Pancreas (tissue), 10 donors: ENCODE results near the gene SLC25A34. TPM values are rescaled to one million over a fixed set of nuclear protein-coding genes. Genes with fewer than 3 reads are reported as not detected.

Experiments
- ATAC-seq, 4 donors: fragments of 200-7000 bp; cut with Tn5 transposase; one replicate each; pipeline versions ENCODE4 v1.8.0 to v1.9.1; 2020; ENCODE audit warnings: mild to moderate bottlenecking in 4 of 4, moderate library complexity in 4 of 4
- DNase-seq, 6 donors: peaks; one replicate each; pipeline ENCODE4 v3.0.0-alpha.2; 2020
- FAIRE-seq: peaks from 2 replicates; lab custom pipeline; 2012; peaks lifted over from hg19 to GRCh38; lab: Jason Lieb, UNC
- H3K27ac ChIP-seq, 4 donors: fragments of 200-600 bp; sonication (generic); 1 replicate in 3 of 4; 2 replicates in 1 of 4; pipeline versions ENCODE4 v1.5.0 to v1.8.0; 2020
- H3K27me3 ChIP-seq, 4 donors: fragments of 200-600 bp; one replicate each; pipeline ENCODE4 v1.8.0; 2021
- H3K36me3 ChIP-seq, 3 donors: fragments of 200-600 bp; sonication (generic) in 1 of 3; one replicate each; pipeline versions ENCODE4 v1.5.0 to v1.8.0; 2020 to 2021
- H3K4me1 ChIP-seq, 3 donors: fragments of 200-600 bp; one replicate each; pipeline ENCODE4 v1.8.0; 2021
- H3K4me3 ChIP-seq, 4 donors: fragments of 200-600 bp; sonication (generic) in 2 of 4; one replicate each; pipeline versions ENCODE4 v1.5.0 to v1.8.0; 2020 to 2021
- H3K9me3 ChIP-seq, 4 donors: fragments of 200-600 bp; one replicate each; pipeline ENCODE4 v1.8.0; 2021
- WGBS, 2 donors: extraction: QIAGEN DNeasy Blood & Tissue Kit; methylation state at CpG; one replicate each; pipeline ENCODE4 v1.1.7; 2013; 5-methylcytosine and 5-hydroxymethylcytosine counted together
- intact Hi-C, 3 donors: fragments of 100-400 bp; cut with DNase I; formaldehyde crosslinking; loops; one replicate each; pipeline versions ENCODE4 v1.11.1 to v1.14.2; 2022
- polyA plus RNA-seq, 2 donors: library from polyadenylated mRNA; stranded (reverse); fragments of 200-250 nt; gene quantifications; one replicate each; pipeline ENCODE4 v1.2.3, GENCODE V29; 2013
- total RNA-seq, 6 donors: library from RNA; stranded (reverse); fragmentation: NEBNext Ultra II Directional in 4 of 6; extraction: Animal tissue kit (Norgen Biotek cat#: 25700) in 4 of 6; gene quantifications; one replicate each; pipeline versions ENCODE4 v1.2.1 to v1.2.4, GENCODE V29; 2021 to 2023
- TF ChIP-seq, protein P1 (sequence below), 4 donors: fragments of 200-600 bp; sonication (generic) in 3 of 4; IDR thresholded peaks; one replicate each; pipeline versions ENCODE4 v1.5.0 to v1.8.0; 2021; ENCODE audit warnings: antibody characterized with exemption in 4 of 4
- donor health status: healthy with polysubstance abuse.
- donor health status: DM: no; HTN: no; CAD: no; lungs with moderate emphysema.
- donor health status: DM: no; HTN: no; CAD: no.
- donor health status: control.
- donor health status: control.
- donor health status: Bipolar disorder and iron deficiency.
- donor health status: DM: yes; HTN: yes; CAD: no.
- donor health status: DM: no; HTN: no; CAD: no.
- donor health status: DM: no; HTN: no; CAD: no.
- donor health status: DM: yes; HTN: yes; CAD: no.

Gene SLC25A34
- total and polyA plus RNA-seq, 8 donors, result 0.57 to 6.9 (median 1.9) TPM

DNA sequence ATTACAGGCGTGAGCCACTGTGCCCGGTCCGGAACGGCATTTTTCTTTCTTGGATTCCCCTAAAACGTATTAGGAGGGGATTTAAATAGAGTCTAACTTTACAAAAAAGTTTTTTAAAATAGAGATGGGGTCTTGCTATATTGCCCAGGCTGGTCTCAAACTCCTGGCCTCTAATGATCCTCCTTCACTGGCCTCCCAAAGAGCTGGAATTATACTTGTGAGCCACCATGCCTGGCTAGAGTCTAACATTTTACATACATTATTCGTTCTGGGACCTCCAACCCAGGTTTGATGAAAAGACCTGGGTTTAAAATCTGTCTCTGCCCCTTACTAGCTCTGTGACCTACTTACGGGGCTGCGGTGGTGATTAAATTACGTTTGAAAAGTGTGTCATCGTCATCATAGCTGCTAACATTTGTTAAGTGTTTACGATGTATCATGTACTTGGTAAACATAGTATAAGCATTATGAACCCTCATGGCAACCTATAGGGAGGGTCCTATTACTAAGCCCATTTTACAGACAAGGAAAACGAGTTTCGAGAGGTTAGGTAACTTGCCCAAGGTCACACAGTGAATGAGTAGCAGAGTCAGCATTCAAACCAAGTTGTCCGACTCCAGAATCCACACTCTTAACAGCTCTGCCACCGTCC is 27.4 kb upstream of the SLC25A34 start:
- Histone ChIP-seq H3K36me3 (no peaks in the 10 kb centered on the region), H3K27me3 (no peaks in the 10 kb centered on the region), H3K9me3 (no peaks in the 10 kb centered on the region), H3K4me3 (no peak overlapping the region), H3K4me1 (peaks cover 0 to 8% (median 6%) of the 10 kb centered on the region in 3 donors), H3K27ac (no peak overlapping the region)
- no peak for DNase-seq
- 85 to 88% methylated on average over 15 of the region's 15 CpGs for WGBS, 2 donors
- no peak for FAIRE-seq
- intact Hi-C loops, result no loop called here
- TF ChIP-seq, protein P1, sequence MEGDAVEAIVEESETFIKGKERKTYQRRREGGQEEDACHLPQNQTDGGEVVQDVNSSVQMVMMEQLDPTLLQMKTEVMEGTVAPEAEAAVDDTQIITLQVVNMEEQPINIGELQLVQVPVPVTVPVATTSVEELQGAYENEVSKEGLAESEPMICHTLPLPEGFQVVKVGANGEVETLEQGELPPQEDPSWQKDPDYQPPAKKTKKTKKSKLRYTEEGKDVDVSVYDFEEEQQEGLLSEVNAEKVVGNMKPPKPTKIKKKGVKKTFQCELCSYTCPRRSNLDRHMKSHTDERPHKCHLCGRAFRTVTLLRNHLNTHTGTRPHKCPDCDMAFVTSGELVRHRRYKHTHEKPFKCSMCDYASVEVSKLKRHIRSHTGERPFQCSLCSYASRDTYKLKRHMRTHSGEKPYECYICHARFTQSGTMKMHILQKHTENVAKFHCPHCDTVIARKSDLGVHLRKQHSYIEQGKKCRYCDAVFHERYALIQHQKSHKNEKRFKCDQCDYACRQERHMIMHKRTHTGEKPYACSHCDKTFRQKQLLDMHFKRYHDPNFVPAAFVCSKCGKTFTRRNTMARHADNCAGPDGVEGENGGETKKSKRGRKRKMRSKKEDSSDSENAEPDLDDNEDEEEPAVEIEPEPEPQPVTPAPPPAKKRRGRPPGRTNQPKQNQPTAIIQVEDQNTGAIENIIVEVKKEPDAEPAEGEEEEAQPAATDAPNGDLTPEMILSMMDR (IDR thresholded peaks at IDR 0.05), result no peak
- ATAC-seq, result no peak

DNA sequence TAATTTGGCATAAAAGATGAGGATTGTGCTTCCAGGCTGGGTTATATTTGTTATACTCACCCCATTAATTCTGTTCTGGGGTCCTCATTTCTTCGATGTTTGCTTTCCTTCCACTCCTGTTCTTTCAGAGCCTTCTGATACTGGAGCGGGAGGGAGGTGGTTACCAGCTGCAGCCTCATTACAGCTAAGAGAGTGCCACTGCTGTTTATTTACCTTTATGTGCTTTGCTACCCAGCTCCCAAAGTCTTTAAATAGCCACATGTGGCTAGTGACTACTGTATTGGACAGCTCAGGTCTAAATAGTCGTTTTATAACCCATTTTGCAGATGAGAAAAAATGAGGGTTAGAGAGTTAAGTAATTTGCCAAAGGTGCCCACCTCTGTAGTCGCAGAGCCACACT is 26.8 kb upstream of the SLC25A34 start:
- no peak overlapping the region for H3K4me3 ChIP-seq
- 81 to 87% methylated on average over 4 of the region's 4 CpGs for WGBS, 2 donors

DNA sequence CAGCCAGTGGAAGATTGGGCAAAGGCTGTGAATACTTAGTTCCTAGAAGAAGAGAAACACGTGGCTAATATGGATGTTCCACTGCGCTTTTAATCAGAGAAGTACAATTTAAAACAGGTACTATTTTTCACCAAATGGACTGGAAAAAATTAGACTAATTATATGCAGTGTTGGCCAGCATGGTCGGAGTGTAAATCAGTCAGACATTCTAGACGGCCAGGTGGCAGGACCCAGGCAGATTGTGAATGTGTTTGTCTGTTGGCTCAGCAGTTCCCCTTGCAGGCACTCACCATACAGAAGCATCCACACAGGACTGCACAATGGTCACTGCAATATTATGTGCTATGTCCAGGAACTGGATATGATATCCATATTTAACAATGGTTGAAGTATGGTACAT is 23.9 kb upstream of the SLC25A34 start:
- ATAC-seq (peak in 3 of 4 donors; percentile 34 to 77 (median 71)), DNase-seq (no peak), FAIRE-seq (no peak)
- Histone ChIP-seq H3K36me3 (peaks cover 0 to 8% (median 0%) of the 10 kb centered on the region in 3 donors), H3K4me1 (no peaks in the 10 kb centered on the region), H3K27me3 (no peaks in the 10 kb centered on the region), H3K27ac (no peak overlapping the region), H3K9me3 (no peaks in the 10 kb centered on the region), H3K4me3 (no peak overlapping the region)
- WGBS, 2 donors, result 67 to 77% methylated on average over 4 of the region's 4 CpGs
- TF ChIP-seq, protein P1 (IDR thresholded peaks at IDR 0.05), result no peak
- intact Hi-C loops, result no loop called here

More for the DNA sequence above, 26.8 kb upstream of the SLC25A34 start:
- intact Hi-C loops, result no loop called here
- H3K4me1 ChIP-seq, result peaks cover 0 to 2% (median 0%) of the 10 kb centered on the region in 3 donors
- no peak overlapping the region for H3K27ac ChIP-seq
- DNase-seq (no peak), FAIRE-seq (no peak), ATAC-seq (peak in 2 of 4 donors; percentile 32 to 50)
- H3K9me3 ChIP-seq, result no peaks in the 10 kb centered on the region
- no peaks in the 10 kb centered on the region for H3K27me3 ChIP-seq
- TF ChIP-seq, protein P1 (IDR thresholded peaks at IDR 0.05), result no peak
- no peaks in the 10 kb centered on the region for H3K36me3 ChIP-seq

DNA sequence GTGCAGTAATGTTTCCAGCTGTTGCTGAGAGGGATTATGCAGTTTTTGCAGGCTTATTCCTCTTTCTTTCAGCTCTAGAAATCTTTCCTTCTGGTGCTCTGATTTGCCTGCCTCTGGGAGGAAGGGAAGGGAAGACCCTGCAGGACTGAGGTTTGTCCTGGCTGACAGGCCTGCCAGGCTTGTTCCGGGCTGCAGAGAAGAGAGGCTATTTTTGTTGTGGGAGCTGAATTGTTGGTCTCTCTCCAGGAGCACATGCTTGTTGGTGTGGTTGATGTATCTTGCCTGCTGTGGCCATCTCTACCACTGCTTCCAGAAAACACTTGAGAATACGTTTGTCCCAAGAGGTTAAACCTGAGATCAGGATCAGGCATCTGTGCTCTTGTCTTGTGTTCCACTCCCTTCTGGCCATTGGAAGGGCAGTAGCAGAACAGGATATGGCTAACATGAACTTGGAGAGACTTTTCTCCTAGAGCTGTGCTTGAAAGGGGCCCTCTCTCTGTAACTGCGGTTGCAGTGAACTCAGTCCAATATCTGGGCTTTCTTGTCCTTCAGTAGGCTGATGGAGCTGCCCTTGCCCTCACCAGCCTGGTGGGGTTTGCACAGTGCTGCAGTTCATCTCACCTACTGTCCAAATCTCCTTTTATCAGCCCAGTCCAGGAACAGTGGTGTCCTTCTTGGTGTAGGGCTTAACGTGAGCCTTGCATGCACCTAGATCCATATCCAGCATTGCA is 21.5 kb upstream of the SLC25A34 start:
- Histone ChIP-seq H3K36me3 (peaks cover 0 to 17% (median 8%) of the 10 kb centered on the region in 3 donors), H3K27ac (no peak overlapping the region), H3K9me3 (no peaks in the 10 kb centered on the region), H3K4me1 (no peaks in the 10 kb centered on the region), H3K4me3 (no peak overlapping the region), H3K27me3 (no peaks in the 10 kb centered on the region)
- no peak for DNase-seq
- peak in 2 of 4 donors; percentile 17 to 23 for ATAC-seq
- FAIRE-seq, result no peak
- intact Hi-C loops, result no loop called here
- WGBS, 2 donors, result 58 to 80% methylated on average over 4 of the region's 4 CpGs
- TF ChIP-seq, protein P1 (IDR thresholded peaks at IDR 0.05), result no peak
